Breast epithelium (tissue), 4 donors: Measurements from ENCODE around the gene SLC37A2. TPM values are rescaled to one million over a fixed set of nuclear protein-coding genes. Genes with fewer than 3 reads are reported as not detected.

Experiments
- DNase-seq, 2 donors: peaks; one replicate each; pipeline ENCODE4 v3.0.0-alpha.2; 2019; ENCODE audit warnings: low spot score in 2 of 2
- H3K27ac ChIP-seq, 2 donors: fragments of 200-600 bp; sonication (generic) in 1 of 2; one replicate each; pipeline ENCODE4 v1.5.1; 2016 to 2019; ENCODE audit warnings: mild to moderate bottlenecking in 1 of 2
- H3K27me3 ChIP-seq, 2 donors: fragments of 200-600 bp; sonication (generic) in 1 of 2; one replicate each; pipeline versions ENCODE4 v1.5.1 to v1.6.0; 2017 to 2019; ENCODE audit warnings: control low read depth in 1 of 2, mild to moderate bottlenecking in 1 of 2
- H3K36me3 ChIP-seq: fragments of 200-600 bp; one replicate; pipeline ENCODE4 v1.5.1; 2019
- H3K4me1 ChIP-seq, 2 donors: fragments of 200-600 bp; sonication (generic); one replicate each; pipeline ENCODE4 v1.5.1; 2016 to 2019; ENCODE audit warnings: control low read depth in 1 of 2
- H3K4me3 ChIP-seq, 3 donors: fragments of 200-600 bp; sonication (generic); 1 replicate in 2 of 3; 2 replicates in 1 of 3; pipeline ENCODE4 v1.5.1; 2016 to 2019; ENCODE audit warnings: mild to moderate bottlenecking in 3 of 3, moderate library complexity in 2 of 3
- H3K9me3 ChIP-seq, 2 donors: fragments of 200-600 bp; sonication (generic) in 1 of 2; one replicate each; pipeline ENCODE4 v1.5.1; 2016 to 2019; ENCODE audit warnings: control low read depth in 1 of 2
- POLR2A ChIP-seq: fragments of 450-650 bp; IDR thresholded peaks from one replicate; pipeline ENCODE4 v1.6.1; 2016; ENCODE audit warnings: antibody characterized with exemption, mild to moderate bottlenecking, moderate library complexity
- POLR2AphosphoS5 ChIP-seq, 3 donors: sonication (generic); formaldehyde crosslinking; IDR thresholded peaks; one replicate each; pipeline ENCODE4 v1.6.1; 2017; ENCODE audit warnings: antibody characterized with exemption in 3 of 3
- intact Hi-C: fragments of 100-400 bp; cut with DNase I; formaldehyde crosslinking; loops from one replicate; pipeline ENCODE4 v1.15.1; 2023; ENCODE audit warnings: low total_unique reads
- total RNA-seq, 3 donors: library from RNA; depleted of rRNA; stranded (reverse); fragments of >200 nt; gene quantifications; one replicate each; pipeline ENCODE4 v1.1.0, GENCODE V29; 2016
- TF ChIP-seq, protein P1 (sequence below), 3 donors: fragments of 450-650 bp; IDR thresholded peaks; one replicate each; pipeline ENCODE4 v1.5.1; 2016 to 2017; ENCODE audit warnings: antibody characterized with exemption in 3 of 3, mild to moderate bottlenecking in 3 of 3, moderate library complexity in 3 of 3

SLC37A2 gene
- total RNA-seq, 3 donors from 2014 or later = 3.9 to 38.9 (median 13.6) TPM

DNA sequence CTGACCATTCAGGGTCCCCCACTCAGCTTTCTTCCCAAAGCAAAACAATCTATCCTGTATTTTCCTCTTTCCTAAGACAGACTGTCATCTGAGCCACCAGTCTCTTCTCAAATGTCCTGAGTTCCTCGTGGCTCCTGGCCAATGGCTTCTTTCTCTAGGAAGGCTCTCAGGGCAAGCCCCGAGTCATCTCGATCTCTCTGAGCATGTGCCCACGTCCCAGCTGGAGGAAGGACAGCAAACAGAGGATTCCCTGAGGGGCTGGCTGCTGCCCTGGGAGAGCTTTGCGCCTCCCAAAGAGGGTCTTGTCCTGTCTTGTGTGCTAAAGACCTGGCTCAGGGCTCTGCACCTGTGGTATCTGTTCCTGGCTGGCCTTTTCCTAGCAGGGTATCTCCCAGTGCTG is 8.3 kb downstream of the SLC37A2 start:
- H3K36me3 ChIP-seq = no peaks in the 10 kb centered on the region
- no peaks in the 10 kb centered on the region for H3K9me3 ChIP-seq
- TF ChIP-seq POLR2AphosphoS5 (IDR thresholded peaks at IDR 0.05) (no peak), POLR2A (no peak)
- H3K27ac ChIP-seq = peak overlapping the region in 1 of 2 donors; percentile 40
- no peak for DNase-seq
- intact Hi-C loops = no loop called here
- H3K4me3 ChIP-seq = no peak overlapping the region
- H3K4me1 ChIP-seq = no peaks in the 10 kb centered on the region
- H3K27me3 ChIP-seq = no peaks in the 10 kb centered on the region

DNA sequence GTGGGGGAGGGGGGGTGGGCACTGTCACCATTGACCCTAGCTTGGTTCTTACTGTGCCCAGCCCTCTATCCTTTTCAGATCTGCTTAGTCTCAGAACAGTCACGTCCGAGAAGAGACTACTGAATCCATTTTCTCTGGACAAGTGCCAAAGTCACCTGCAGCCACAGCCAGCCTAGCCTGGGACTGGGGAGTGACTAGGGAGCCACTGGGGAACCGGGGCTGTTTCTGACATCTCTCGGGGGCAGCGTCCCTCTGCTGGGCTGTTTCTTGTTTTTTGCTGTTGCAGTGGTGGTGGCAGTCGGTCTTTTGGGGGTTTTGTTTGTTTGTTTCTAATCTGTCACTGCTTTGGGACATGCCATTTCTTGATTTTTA is 8.7 kb downstream of the SLC37A2 start:
- Histone ChIP-seq H3K4me1 (no peaks in the 10 kb centered on the region), H3K4me3 (no peak overlapping the region), H3K27me3 (no peaks in the 10 kb centered on the region), H3K27ac (peak overlapping the region in 1 of 2 donors; percentile 40), H3K9me3 (no peaks in the 10 kb centered on the region), H3K36me3 (no peaks in the 10 kb centered on the region)
- DNase-seq = no peak
- intact Hi-C loops = no loop called here
- TF ChIP-seq, protein P1, sequence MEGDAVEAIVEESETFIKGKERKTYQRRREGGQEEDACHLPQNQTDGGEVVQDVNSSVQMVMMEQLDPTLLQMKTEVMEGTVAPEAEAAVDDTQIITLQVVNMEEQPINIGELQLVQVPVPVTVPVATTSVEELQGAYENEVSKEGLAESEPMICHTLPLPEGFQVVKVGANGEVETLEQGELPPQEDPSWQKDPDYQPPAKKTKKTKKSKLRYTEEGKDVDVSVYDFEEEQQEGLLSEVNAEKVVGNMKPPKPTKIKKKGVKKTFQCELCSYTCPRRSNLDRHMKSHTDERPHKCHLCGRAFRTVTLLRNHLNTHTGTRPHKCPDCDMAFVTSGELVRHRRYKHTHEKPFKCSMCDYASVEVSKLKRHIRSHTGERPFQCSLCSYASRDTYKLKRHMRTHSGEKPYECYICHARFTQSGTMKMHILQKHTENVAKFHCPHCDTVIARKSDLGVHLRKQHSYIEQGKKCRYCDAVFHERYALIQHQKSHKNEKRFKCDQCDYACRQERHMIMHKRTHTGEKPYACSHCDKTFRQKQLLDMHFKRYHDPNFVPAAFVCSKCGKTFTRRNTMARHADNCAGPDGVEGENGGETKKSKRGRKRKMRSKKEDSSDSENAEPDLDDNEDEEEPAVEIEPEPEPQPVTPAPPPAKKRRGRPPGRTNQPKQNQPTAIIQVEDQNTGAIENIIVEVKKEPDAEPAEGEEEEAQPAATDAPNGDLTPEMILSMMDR (IDR thresholded peaks at IDR 0.05) = no peak
- TF ChIP-seq POLR2AphosphoS5 (IDR thresholded peaks at IDR 0.05) (no peak), POLR2A (no peak)

DNA sequence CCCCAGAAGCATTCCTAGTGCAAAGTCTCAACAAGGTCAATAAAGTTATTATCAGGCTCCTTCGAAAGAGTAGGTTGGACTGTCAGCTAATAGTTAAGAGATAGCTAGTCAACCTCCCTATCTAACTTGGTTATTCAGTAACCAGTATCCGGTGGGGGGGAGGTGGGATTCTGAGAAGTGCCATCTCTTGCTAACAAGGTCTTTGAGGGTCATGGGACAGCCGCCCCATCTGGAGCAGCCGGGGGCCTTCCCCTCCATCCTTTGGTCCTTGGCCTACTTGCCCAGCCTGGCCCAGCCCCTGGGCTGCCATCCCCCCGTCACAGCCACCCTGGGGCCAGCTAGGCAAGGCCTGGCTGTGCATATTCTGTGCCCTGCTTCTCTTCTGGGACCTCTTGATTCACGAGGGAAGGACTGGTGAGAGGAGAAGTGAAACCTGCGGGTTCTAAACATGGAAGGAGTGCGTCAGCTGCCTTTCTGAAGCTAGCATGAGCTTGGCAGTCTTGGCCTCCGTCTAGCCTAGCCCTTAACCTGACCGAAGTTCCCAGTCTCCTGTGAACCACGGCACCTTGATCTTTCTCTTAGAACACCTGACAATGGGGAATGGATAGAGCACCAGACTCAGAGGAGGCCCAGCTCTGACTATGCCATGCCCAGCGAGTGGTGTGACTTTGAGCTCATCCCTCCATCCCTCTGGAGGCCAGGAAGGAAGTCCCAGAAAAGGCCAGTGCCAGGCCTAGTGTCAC is 9.3 kb downstream of the SLC37A2 start:
- intact Hi-C loops = no loop called here

DNA sequence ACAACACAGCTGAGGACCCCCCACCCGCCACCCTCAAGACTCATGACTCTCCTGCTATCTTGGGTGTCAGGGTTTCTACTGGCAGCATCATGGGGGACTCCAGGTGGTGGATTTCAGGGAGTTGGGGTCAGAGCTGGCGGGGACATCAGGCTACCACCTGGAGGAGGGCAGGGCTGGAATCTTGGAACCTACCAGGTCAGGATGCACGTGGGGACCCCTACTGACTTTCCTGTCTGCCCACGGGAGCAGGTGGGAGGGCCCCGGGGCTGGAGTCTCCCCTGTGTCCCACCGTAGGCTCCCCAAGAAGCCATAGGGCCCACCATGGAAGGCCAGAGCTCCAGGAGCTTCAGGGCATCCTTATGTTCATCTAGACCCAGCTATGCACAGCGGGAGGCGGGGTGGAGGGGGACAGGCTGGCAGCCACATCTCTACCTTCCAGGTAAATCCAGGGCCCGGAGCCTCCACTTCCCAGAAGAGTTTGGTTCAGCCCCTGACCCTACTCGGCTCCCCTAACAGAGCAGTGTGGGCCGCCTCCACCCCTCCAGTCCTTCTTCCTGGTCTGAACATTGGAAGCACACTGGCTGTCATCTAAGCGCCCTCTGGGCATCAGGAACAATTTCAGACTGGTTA is 10.0 kb downstream of the SLC37A2 start:
- Histone ChIP-seq H3K4me1 (no peaks in the 10 kb centered on the region), H3K4me3 (no peak overlapping the region), H3K9me3 (no peaks in the 10 kb centered on the region), H3K27me3 (no peaks in the 10 kb centered on the region), H3K27ac (no peak overlapping the region), H3K36me3 (no peaks in the 10 kb centered on the region)
- TF ChIP-seq POLR2A (no peak), POLR2AphosphoS5 (IDR thresholded peaks at IDR 0.05) (no peak)
- TF ChIP-seq, protein P1 (IDR thresholded peaks at IDR 0.05) = no peak
- intact Hi-C loops = no loop called here
- no peak for DNase-seq

More for the DNA sequence above, 9.3 kb downstream of the SLC37A2 start:
- Histone ChIP-seq H3K4me3 (no peak overlapping the region), H3K4me1 (no peaks in the 10 kb centered on the region), H3K27me3 (no peaks in the 10 kb centered on the region), H3K36me3 (no peaks in the 10 kb centered on the region), H3K27ac (no peak overlapping the region), H3K9me3 (no peaks in the 10 kb centered on the region)
- TF ChIP-seq, protein P1 (IDR thresholded peaks at IDR 0.05) = no peak
- TF ChIP-seq POLR2A = no peak
- no peak for DNase-seq

DNA sequence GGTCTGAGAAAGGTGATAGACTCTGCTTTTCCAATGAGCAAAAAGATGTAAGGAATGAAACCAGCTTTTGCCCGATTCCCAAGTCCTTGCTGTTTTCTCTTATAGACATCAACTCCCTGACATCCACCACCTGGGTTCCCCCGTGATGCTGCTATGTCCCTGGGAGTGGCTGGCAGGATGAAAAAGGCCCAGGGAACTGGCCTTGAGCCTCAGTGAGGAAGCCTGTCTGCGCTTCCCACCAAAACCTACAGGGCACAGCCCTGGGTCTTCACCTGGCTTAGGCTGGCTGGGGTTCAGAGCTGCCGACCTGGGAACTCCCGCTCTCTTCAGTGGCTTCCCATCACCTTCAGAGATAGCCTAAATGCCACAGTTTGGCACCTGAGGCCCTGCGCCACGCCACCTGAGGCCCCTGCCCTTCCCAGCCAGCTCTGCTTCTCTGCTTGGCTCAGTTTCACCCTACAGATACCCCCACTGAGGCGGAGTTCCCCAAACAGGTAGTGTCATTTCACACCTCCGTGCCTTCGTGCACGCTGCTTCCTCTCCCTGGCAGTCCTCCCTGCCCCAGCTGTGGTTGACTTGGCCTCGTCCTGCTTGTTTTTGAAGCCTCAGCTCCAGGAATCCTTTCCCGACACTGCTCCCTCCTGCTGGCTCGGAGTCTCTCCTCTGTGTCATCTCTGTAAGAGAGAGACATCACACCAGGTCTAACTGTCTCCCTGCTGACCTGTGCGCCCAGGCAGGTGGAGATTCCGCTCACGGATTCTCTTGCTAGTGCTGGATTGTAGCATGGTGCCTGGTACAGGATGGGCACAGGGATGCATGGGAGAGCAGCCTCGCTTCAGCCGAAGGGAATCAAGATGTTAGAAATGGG is 10.7 kb downstream of the SLC37A2 start:
- Histone ChIP-seq H3K9me3 (no peaks in the 10 kb centered on the region), H3K4me1 (no peaks in the 10 kb centered on the region), H3K36me3 (no peaks in the 10 kb centered on the region), H3K4me3 (no peak overlapping the region), H3K27me3 (no peaks in the 10 kb centered on the region), H3K27ac (no peak overlapping the region)
- intact Hi-C loops = no loop called here
- TF ChIP-seq, protein P1 (IDR thresholded peaks at IDR 0.05) = no peak
- TF ChIP-seq POLR2AphosphoS5 (IDR thresholded peaks at IDR 0.05) (no peak), POLR2A (no peak)
- DNase-seq = no peak
